DMS 273 treated with DMSO at 0.1 percent for 48 hours (cell line): Measurements from ENCODE around the gene OVCA2.

ENCODE experiments used
- DNase-seq: peaks from one replicate; lab custom pipeline; 2025; lab: John Stamatoyannopoulos, UW

The OVCA2 gene

GRCh38 chr17:2065949-2066400 lies 24.2 kb downstream of the OVCA2 start:
- DNase-seq = no peak

DNA sequence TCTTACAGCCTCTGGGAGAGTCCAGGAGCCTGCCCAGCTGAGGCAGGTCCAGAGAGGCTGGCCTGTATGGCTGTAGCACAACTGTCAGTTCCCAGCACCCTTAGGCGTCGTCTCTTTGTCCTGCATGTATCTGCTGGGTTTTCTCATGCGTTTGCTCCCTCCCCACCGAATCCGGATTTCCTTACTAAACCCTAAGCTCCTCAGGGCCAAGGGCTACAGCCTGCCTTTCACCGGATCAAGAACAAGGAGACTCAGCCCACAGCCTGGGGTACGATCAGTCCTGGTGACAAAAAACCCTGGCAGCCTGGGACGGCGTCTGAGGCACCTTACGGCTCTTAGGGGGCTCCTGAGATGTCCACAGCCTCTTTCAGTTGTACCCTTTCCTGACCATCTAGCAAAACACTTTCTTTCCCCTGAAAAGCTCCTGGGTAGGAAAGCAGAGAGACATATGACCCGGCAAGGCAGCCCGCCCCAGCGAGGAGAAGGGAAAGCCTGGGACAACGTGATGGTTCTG lies 25.3 kb downstream of the OVCA2 start:
- no peak for DNase-seq

GRCh38 chr17:2067608-2068024 lies 25.8 kb downstream of the OVCA2 start:
- DNase-seq = peak; percentile 13

DNA sequence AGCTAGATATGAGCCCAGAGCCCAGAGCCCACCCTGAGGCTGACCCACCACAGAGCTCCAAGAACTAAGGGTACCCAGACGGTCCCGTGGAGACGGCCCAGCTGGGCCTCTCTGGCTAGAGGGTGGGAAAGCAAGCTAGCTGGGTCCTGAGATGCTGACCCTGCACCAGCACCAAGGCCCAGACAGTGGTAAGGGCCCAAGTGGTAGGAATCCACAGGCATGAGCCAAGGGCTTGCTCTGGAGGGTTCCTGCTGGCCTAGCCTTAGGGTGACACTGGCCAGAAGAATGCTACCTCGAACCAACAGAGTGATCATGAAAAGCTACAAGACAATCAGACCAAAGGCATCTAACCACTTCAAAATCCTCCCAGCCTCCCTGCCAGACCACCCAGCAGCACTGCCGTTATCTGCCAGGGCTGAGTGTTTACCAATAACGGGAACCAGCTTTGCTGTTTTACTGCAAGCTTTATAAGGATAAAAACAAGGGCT lies 26.3 kb downstream of the OVCA2 start:
- DNase-seq = no peak

DNA sequence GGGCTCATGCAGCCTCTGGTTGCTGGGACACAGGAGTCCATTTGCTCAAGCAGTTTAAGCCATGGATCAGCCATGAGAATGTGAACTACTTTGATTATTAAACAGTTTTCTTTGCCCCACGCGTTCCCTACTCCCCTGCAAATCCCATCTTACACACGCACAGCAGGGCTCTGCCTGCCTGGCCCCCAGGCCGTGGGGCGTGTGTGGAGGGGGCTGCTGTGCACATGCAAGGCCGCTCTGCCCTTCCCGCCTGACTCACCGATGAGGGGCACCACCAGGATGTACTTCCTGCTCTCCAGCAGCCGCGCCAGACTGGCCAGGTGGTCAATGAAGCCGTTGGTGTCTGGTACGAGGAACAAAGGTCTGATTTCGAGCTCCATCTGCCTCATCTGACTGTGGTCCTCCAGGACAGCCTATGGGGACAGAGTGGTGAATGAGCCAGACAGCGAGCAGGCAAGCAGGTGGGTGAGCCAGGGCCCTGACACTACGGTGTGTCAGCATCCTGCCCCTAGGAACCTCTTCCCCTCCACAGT lies 26.8 kb downstream of the OVCA2 start:
- DNase-seq = peak; percentile 32

GRCh38 chr17:2070241-2071023 lies 28.6 kb downstream of the OVCA2 start:
- no peak for DNase-seq

- no peak for DNase-seq
Measured at GRCh38 chr17:2071024-2071385, 29.2 kb downstream of the OVCA2 start.

DNA sequence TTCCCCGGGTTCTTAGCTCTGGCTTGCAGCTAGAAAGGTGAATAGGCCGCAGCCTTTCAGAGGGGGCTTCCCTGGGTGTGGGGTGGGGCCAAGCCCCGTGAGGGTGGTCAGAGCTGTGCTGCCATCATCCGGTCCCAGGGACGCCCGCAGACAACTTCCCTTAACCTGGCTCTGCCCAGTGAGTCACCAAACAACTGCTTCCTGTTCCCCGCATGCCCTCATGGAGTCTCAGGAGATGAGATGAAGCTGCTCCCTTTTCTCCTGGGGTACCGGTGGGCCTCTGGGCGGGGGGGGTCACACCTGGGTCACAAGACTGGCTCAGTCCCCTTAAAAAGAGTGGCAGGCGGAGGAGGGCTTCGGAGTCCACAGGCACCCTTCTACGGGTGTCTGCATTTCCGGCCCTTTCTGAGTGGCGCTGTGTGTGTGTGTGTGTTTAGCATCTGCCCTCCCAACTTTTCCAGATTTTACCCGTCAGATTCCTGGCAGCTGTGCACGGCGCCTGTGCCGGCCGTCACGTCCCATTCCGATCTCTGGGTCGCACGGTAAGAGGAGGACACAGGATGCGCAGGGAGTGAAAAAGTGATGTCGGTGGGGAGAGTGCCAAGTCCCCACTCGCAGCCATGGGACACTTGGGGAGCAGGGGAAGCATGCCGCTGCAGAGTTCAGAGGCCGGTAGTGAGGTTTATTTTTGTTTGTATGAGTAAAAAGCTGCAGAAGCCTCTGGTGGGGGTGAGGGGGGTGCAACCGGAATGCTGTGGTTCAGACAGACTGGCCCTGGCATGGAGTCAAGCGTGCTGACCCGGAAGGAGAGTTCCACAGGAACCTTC lies 29.8 kb downstream of the OVCA2 start:
- no peak for DNase-seq

DNA sequence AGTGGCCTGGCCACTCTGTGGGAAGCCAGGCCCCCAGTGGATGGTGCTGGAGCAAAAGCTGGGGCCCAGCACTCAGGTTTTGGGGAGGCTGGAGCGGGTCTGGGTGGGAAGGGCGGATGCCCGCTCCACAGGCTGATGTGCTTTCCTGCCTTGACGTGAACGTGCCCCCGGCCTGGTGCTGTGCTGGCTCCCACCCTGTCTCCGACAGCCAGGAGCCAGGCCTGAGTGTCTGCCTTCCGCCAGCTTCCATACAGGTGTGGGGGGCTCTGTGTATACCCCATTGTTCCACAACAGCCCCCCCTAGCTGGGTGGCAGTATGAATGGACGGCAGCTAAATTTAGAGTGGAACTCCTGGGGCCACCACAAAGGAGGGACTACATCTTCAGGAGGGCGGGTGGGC lies 33.1 kb downstream of the OVCA2 start:
- no peak for DNase-seq

DNA sequence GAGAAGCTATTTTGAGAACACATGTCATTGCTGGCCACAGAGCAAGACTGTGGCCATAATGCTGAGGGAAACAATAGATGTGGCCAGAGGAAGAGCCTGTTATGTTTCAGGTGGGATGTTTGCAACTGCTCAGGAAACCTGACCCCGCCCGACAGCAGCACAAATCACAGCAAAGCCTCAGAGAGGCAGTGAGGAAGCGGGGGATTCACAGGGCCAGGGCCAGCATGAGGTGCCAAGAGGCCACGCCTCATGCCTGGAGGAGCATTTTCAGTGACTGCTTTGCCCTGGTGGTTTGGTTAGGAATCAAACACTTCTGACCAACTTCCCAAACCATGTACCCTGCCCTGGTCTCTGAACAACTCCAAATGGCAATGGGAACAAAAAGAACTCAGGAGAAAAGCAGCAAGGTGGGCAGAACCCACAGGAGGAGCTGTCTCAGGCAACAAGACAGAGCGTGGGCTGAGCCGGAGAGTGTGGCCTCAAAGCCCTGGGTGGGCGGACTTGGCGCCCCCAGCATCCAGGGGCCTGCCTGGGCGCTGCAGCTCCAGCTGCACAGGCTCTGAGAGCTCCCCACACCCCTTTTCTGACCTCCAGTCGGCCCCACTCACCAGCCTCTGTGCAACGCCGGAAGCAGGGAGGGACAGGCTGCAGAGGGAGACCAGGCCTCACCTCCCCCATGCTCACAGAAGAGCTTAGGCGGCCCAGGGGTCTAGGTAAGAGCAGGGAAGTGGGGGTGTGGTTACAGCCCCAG lies 33.7 kb downstream of the OVCA2 start:
- no peak for DNase-seq

DNA sequence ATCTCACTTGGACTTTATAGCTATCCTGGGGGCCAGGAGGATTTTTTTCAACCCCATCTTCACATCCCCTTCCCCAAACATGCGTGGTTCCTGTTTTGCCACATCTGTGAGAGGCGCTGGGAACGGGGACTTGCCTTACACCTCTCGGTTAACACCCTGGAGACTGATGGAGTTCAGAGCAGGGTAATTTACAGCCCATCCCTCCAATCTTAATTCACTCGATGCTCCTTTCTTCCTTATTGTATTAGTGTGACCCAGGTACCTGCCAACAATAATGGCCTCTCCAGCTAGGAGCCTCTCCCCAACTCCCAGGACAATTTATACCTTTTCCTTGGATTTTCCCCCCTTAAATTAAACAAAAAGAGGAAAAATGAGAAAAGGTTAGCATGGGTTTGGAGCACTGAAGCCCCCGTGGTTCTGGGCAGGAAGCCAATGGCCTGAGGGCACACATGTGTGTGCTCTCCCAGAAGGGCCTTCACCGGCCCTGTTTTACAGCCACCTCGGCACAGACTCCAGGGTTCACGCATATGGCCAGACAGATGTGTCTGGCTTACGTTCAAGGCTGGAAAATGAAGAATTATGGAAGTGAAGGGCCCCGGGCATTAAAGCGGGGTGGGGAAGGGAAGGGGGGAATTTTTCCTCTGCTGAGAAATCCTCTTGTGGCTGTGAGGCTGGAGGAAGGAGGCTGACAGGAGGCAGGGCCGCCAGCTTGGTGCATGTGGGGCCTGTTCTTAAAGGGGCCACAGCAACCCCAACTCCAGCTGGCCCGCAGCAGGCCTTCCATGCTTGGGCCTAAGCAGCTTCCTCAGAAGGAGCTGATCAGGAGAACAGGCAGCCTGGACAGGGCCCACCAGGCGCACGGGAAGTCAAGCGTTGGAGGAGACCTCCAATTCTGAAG lies 34.5 kb downstream of the OVCA2 start:
- DNase-seq = no peak

GRCh38 chr17:2077040-2077439 lies 35.2 kb downstream of the OVCA2 start:
- no peak for DNase-seq

DNA sequence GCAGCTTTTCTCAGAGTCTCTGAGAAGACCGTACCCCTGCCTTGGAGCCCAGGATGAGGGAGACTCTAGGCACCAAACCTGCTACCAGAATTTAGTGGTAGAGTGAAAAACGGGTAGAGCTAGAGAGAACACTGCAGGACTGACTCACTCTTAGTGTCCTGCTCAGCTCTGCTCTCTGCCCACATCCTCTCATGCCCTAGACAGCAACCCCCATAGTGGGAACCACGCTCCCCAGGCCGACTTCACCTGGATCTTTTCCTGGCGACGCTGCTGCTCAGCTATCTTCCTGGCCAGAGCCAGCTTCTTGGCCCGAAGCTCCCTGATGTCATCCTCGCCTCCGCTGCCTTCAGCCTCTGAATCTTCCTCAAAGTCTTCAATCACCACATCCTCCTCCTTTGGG lies 39.7 kb downstream of the OVCA2 start:
- DNase-seq = no peak

GRCh38 chr17:2082003-2082781 lies 40.4 kb downstream of the OVCA2 start:
- DNase-seq = no peak

GRCh38 chr17:2083613-2084035 lies 41.8 kb downstream of the OVCA2 start:
- no peak for DNase-seq

DNA sequence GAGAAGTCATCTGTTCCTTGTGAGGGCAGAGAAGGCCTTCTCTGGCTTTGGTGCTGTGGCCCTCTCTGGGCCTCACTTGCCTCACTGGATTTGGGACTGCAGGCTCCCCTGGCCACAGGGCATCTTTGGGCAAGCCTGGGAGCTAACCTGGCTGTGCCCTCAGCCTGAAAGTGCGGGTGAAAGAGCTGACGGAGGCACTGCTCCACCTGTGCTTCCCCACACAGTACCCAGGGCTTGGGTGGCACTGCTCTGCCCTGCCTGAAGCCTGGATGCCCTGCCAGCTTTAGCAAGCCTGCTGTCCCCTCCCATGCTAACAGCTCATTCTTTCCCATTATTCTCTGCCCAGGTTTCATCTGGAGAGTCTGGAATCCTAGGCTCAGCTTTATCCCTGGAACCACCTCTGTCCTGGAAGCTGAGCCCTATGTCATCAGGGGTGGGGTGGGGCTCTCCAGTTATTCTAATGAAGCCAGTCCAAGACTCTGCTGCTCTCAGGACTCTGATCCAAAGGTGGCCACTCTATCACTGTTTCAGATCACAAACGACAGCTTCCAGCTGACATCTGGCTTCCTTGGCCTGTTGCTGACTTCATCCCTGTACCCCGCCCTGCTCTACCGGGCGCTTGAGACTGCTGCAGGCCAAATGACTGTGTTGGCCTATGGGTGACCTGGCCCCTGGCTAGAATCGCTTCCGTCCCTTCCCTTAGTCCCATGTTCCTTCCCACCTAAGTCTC lies 42.4 kb downstream of the OVCA2 start:
- no peak for DNase-seq

GRCh38 chr17:2084766-2085647 lies 43.2 kb downstream of the OVCA2 start:
- DNase-seq = no peak

GRCh38 chr17:2085648-2085949 lies 43.8 kb downstream of the OVCA2 start:
- no peak for DNase-seq

GRCh38 chr17:2086306-2086705 lies 44.5 kb downstream of the OVCA2 start:
- DNase-seq = no peak
